Sigmoid colon (tissue), 7 donors: ENCODE data around the gene UBAP2. TPM values are rescaled to one million over a fixed set of nuclear protein-coding genes. Genes with fewer than 3 reads are reported as not detected.
"Not testable (repeated sequence)": the region's sequence is repeated elsewhere in the genome, so short reads cannot be mapped to it uniquely, and the experiment has no call there.

Experiments
- DNase-seq: peaks from one replicate; pipeline ENCODE4 v3.0.0-alpha.2; 2019
- H3K27ac ChIP-seq, 4 donors: fragments of 200-600 bp; sonication (generic); one replicate each; pipeline ENCODE4 v1.5.1; 2016 to 2019; ENCODE audit warnings: mild to moderate bottlenecking in 1 of 4
- H3K27me3 ChIP-seq, 3 donors: fragments of 200-600 bp; sonication (generic); one replicate each; pipeline ENCODE4 v1.5.1; 2019; ENCODE audit warnings: mild to moderate bottlenecking in 1 of 3
- H3K36me3 ChIP-seq, 4 donors: fragments of 200-600 bp; sonication (generic); one replicate each; pipeline ENCODE4 v1.5.1; 2016 to 2019
- H3K4me1 ChIP-seq, 4 donors: fragments of 200-600 bp; sonication (generic); one replicate each; pipeline ENCODE4 v1.5.1; 2017 to 2019
- H3K4me3 ChIP-seq, 4 donors: fragments of 200-600 bp; sonication (generic); one replicate each; pipeline ENCODE4 v1.5.1; 2017 to 2019; ENCODE audit warnings: mild to moderate bottlenecking in 2 of 4, moderate library complexity in 1 of 4
- H3K9me3 ChIP-seq, 4 donors: fragments of 200-600 bp in 3 of 4; sonication (generic) in 3 of 4; one replicate each; pipeline versions ENCODE4 v1.5.1 to v1.6.1; 2013 to 2019
- EP300 ChIP-seq, 4 donors: sonication (generic); formaldehyde crosslinking; IDR thresholded peaks; one replicate each; pipeline ENCODE4 v1.6.1; 2017; ENCODE audit warnings: antibody characterized with exemption in 4 of 4
- POLR2A ChIP-seq, 2 donors: fragments of 450-650 bp; IDR thresholded peaks; one replicate each; pipeline ENCODE4 v1.6.1; 2016; ENCODE audit warnings: antibody characterized with exemption in 2 of 2, mild to moderate bottlenecking in 2 of 2, moderate library complexity in 2 of 2
- POLR2AphosphoS5 ChIP-seq, 4 donors: sonication (generic); formaldehyde crosslinking; IDR thresholded peaks; one replicate each; pipeline ENCODE4 v1.6.1; 2017; ENCODE audit warnings: antibody characterized with exemption in 4 of 4
- WGBS, 2 donors: extraction: QIAGEN DNeasy Blood & Tissue Kit; methylation state at CpG; one replicate each; pipeline ENCODE4 v1.1.7; 2013; 5-methylcytosine and 5-hydroxymethylcytosine counted together
- intact Hi-C: fragments of 100-400 bp; cut with DNase I; formaldehyde crosslinking; loops from one replicate; pipeline ENCODE4 v1.15.1; 2023
- polyA plus RNA-seq, 3 donors: library from polyadenylated mRNA; stranded (reverse); fragments of 200-250 nt; gene quantifications; one replicate each; pipeline ENCODE4 v1.2.3, GENCODE V29; 2013
- total RNA-seq, 4 donors: library from RNA; depleted of rRNA; stranded (reverse); fragments of >200 nt; gene quantifications; one replicate each; pipeline ENCODE4 v1.1.0, GENCODE V29; 2016
- TF ChIP-seq, protein P1 (sequence below), 4 experiments: fragments of 450-650 bp in 3 of 4; fragments of 200-600 bp in 1 of 4; IDR thresholded peaks; one replicate each; pipeline ENCODE4 v1.5.1; 2016 to 2019; ENCODE audit warnings: antibody characterized with exemption in 4 of 4, mild to moderate bottlenecking in 3 of 4, moderate library complexity in 2 of 4
- donor health status: healthy with polysubstance abuse.
- donor health status: Bipolar disorder and iron deficiency.
- donor health status: healthy.

The UBAP2 gene
- total and polyA plus RNA-seq, 7 donors = 6.6 to 50.4 (median 28.8) TPM

DNA sequence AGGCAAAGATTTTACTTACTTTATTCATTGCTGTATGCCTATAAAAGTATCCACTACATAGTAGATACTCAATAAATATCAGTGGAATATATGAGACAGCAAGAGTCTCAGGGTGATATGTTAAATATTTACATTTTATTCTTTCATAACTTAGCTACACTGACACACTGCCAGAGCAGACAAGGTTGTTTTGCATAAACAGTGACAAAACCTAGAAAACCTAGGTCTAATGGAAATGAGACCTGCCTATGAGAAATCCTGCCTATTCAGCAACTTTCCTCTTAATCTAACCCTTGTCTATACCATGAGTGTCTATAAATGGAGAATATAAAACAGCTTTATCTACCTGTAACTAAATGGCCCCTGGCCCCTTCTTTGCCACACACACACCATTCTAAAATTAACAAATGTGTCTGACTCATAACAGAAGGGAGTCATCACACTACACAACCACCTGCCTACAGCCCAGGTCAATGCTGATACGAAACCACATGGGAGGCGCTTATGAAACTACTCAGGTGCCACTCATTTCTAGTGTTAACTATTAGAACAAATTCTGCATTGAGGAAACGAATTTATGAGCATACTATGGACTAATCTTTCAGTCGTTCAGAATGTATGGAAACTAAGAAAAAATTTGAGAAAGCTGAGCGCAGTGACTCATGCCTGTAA lies 60.3 kb downstream of the UBAP2 start:
- H3K36me3 ChIP-seq = peaks cover 0 to 49% (median 6%) of the 10 kb centered on the region in 4 donors
- TF ChIP-seq POLR2AphosphoS5 (IDR thresholded peaks at IDR 0.05) (no peak), EP300 (IDR thresholded peaks at IDR 0.05) (no peak), POLR2A (IDR thresholded peaks at IDR 0.05) (no peak)
- TF ChIP-seq, protein P1, sequence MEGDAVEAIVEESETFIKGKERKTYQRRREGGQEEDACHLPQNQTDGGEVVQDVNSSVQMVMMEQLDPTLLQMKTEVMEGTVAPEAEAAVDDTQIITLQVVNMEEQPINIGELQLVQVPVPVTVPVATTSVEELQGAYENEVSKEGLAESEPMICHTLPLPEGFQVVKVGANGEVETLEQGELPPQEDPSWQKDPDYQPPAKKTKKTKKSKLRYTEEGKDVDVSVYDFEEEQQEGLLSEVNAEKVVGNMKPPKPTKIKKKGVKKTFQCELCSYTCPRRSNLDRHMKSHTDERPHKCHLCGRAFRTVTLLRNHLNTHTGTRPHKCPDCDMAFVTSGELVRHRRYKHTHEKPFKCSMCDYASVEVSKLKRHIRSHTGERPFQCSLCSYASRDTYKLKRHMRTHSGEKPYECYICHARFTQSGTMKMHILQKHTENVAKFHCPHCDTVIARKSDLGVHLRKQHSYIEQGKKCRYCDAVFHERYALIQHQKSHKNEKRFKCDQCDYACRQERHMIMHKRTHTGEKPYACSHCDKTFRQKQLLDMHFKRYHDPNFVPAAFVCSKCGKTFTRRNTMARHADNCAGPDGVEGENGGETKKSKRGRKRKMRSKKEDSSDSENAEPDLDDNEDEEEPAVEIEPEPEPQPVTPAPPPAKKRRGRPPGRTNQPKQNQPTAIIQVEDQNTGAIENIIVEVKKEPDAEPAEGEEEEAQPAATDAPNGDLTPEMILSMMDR (IDR thresholded peaks at IDR 0.05) = no peak
- H3K4me1 ChIP-seq = peaks cover 0 to 20% (median 0%) of the 10 kb centered on the region in 4 donors
- H3K27ac ChIP-seq = no peak overlapping the region
- no peaks in the 10 kb centered on the region for H3K9me3 ChIP-seq
- no peak for DNase-seq
- no peak overlapping the region for H3K4me3 ChIP-seq
- WGBS, 2 donors = 69 to 88% methylated on average over 5 of the region's 5 CpGs
- intact Hi-C loops = no loop called here
- H3K27me3 ChIP-seq = no peaks in the 10 kb centered on the region

DNA sequence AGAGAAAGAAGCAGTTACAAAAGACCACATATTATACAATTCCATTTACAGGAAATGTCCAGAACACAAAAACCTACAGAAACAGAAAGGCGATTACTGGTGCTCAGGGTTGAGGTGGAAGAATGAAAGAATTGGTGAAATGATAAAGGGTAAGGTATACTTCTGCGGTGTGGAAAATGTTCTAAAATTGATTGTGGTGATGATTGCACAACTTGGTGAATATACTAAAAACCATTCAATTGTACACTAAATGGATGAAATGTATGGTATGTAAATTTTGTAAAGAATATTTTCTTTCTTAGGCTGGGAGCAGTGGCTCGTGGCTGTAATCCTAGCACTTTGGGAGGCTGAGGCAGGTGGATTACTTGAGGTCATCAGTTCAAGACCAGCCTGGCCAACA lies 72.3 kb downstream of the UBAP2 start:
- no peak overlapping the region for H3K27ac ChIP-seq
- peaks cover 0 to 39% (median 5%) of the 10 kb centered on the region in 4 donors for H3K36me3 ChIP-seq
- H3K27me3 ChIP-seq = no peaks in the 10 kb centered on the region
- no peak for DNase-seq
- H3K4me1 ChIP-seq = no peaks in the 10 kb centered on the region
- no peaks in the 10 kb centered on the region for H3K9me3 ChIP-seq
- TF ChIP-seq POLR2A (IDR thresholded peaks at IDR 0.05) = no peak
- TF ChIP-seq, protein P1 (IDR thresholded peaks at IDR 0.05) = no peak
- 61 to 88% methylated on average over 3 of the region's 3 CpGs for WGBS, 2 donors
- intact Hi-C loops = no loop called here
- no peak overlapping the region for H3K4me3 ChIP-seq

DNA sequence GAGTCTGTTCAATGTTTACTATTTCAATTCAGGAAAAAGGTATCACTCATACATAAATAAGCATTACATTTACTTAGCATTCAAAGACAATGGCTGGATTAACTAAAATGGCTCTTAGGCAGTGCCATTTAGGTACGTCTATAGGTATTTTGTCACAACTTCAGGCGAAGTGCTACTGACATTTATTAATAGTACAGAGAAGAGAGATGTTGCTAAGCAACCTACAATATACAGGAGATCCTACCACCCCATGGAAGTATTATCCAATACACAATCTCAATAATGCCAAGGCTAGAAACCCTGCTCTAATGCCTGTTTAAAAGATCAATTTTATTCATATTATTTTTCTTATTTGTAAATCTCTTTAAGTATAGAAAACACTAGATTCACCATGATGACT lies 76.0 kb downstream of the UBAP2 start:
- Histone ChIP-seq H3K27me3 (no peaks in the 10 kb centered on the region), H3K27ac (no peak overlapping the region), H3K4me3 (no peak overlapping the region), H3K4me1 (no peaks in the 10 kb centered on the region), H3K36me3 (peaks cover 0 to 38% (median 6%) of the 10 kb centered on the region in 4 donors), H3K9me3 (no peaks in the 10 kb centered on the region)
- no peak for TF ChIP-seq EP300 (IDR thresholded peaks at IDR 0.05)
- no peak for TF ChIP-seq POLR2A (IDR thresholded peaks at IDR 0.05)
- TF ChIP-seq POLR2AphosphoS5 (IDR thresholded peaks at IDR 0.05) = no peak
- TF ChIP-seq, protein P1 (IDR thresholded peaks at IDR 0.05) = no peak
- intact Hi-C loops = no loop called here
- no peak for DNase-seq
- 92% methylated on average over 2 of the region's 2 CpGs for WGBS, 2 donors

- intact Hi-C loops = no loop called here
- no peaks in the 10 kb centered on the region for H3K27me3 ChIP-seq
- DNase-seq = no peak
- no peak overlapping the region for H3K27ac ChIP-seq
- H3K36me3 ChIP-seq = peaks cover 0 to 18% (median 2%) of the 10 kb centered on the region in 4 donors
- no peak for TF ChIP-seq POLR2A (IDR thresholded peaks at IDR 0.05)
- H3K4me1 ChIP-seq = no peaks in the 10 kb centered on the region
- WGBS, 2 donors = 96 to 98% methylated on average over 2 of the region's 2 CpGs
- no peaks in the 10 kb centered on the region for H3K9me3 ChIP-seq
- H3K4me3 ChIP-seq = no peak overlapping the region
Measured at GRCh38 chr9:33964086-33964768, 84.5 kb downstream of the UBAP2 start.

GRCh38 chr9:33962468-33962867 lies 86.2 kb downstream of the UBAP2 start:
- intact Hi-C loops = not testable (repeated sequence)

More at GRCh38 chr9:33962468-33962867, 86.2 kb downstream of the UBAP2 start:
- DNase-seq, H3K9me3 ChIP-seq, H3K4me1 ChIP-seq, H3K27ac ChIP-seq, H3K4me3 ChIP-seq, H3K27me3 ChIP-seq: not testable (repeated sequence)
- peaks cover 0 to 32% (median 2%) of the 10 kb centered on the region in 4 donors for H3K36me3 ChIP-seq
- 84 to 92% methylated on average over 7 of the region's 7 CpGs for WGBS, 2 donors
